ENCODE data around the gene SGMS2.

- TF ChIP-seq FOXM1 (IDR thresholded peaks at IDR 0.05; ENCODE audit: low read depth, low read length) (no peak), CTCF (IDR thresholded peaks at IDR 0.05 in 2 of 3, conservative IDR thresholded peaks at IDR 0.05 in 1 of 3; ENCODE audit: control insufficient read depth in 2 of 3, extremely low read depth in 1 of 3, insufficient read depth in 1 of 3, low read depth in 3 of 3, low read length in 3 of 3) (no peak), ZNF274 (IDR thresholded peaks at IDR 0.05; ENCODE audit: insufficient read depth, insufficient read length) (no peak), POU2F2 (IDR thresholded peaks at IDR 0.05; ENCODE audit: borderline replicate concordance, low read depth, low read length) (no peak)
- TF ChIP-seq, protein P1, sequence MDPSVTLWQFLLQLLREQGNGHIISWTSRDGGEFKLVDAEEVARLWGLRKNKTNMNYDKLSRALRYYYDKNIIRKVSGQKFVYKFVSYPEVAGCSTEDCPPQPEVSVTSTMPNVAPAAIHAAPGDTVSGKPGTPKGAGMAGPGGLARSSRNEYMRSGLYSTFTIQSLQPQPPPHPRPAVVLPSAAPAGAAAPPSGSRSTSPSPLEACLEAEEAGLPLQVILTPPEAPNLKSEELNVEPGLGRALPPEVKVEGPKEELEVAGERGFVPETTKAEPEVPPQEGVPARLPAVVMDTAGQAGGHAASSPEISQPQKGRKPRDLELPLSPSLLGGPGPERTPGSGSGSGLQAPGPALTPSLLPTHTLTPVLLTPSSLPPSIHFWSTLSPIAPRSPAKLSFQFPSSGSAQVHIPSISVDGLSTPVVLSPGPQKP (IDR thresholded peaks at IDR 0.05; ENCODE audit: low read depth, low read length): no peak
Observed at GRCh38 chr4:107945809-107946208, 121.1 kb downstream of the SGMS2 start.
